Ishikawa (cell line): ENCODE measurements around the gene RICTOR.

Experiments used
- REST ChIP-seq: IDR thresholded peaks from 2 replicates; pipeline ENCODE4 v1.6.1; 2012; ENCODE audit warnings: low read depth, mild to moderate bottlenecking
- YY1 ChIP-seq: IDR thresholded peaks from 2 replicates; pipeline ENCODE4 v1.6.1; 2012; ENCODE audit warnings: low read depth

DNA sequence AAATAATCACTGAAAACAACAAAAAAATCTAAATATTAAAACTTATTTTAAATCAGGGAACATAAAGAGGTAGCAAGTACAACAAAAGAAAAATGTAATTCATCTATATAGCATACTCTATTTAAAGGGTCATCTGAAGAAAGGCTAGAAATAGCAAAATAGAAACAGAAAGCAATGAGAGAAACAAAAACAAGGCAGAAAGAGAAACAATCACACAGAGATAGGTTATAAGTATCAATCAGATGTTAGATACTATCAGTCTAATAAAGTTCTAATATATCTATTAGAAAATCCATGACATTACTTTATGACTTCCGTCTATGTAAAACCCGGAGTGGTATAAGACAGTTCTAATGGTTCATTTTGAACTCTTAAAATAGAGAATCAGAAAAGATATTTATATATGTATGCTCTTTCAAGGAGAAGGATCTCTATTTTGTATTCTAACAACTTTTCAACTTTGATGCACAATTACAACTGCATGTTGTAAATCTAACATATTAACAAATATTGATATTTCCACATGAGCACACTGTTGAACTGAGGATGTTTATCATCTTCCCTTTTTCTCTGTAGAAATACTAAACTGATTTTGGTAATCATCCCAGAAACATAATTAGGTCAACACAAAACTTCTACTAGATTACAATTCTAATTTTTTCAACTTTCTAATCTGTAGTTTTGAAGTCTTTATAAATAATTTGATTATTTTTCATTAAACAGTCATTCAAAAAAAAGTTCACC, 15.8 kb downstream of the RICTOR start:
- TF ChIP-seq REST = no peak
- TF ChIP-seq YY1 = no peak
